NCI-H345 (cell line): ENCODE data around the gene TUBA4A.
"Not testable (repeated sequence)": the region's sequence is repeated elsewhere in the genome, so short reads cannot be mapped to it uniquely, and the experiment has no call there.

Experiments
- DNase-seq: peaks from one replicate; lab custom pipeline; 2025; lab: John Stamatoyannopoulos, UW

TUBA4A gene

GRCh38 chr2:219210196-219210885 is 43.4 kb downstream of the TUBA4A start:
- DNase-seq, result no peak

- DNase-seq, result no peak
Measured at GRCh38 chr2:219209236-219210195, 44.2 kb downstream of the TUBA4A start.

- DNase-seq, result no peak
Measured at GRCh38 chr2:219207884-219208740, 45.6 kb downstream of the TUBA4A start.

GRCh38 chr2:219207134-219207883 is 46.4 kb downstream of the TUBA4A start:
- DNase-seq, result no peak

GRCh38 chr2:219206328-219207133 is 47.2 kb downstream of the TUBA4A start, which contains the start of gene ZFAND2B:
Gene ZFAND2B, plus strand, starts transcription at chr2:219206782. Its CDS starts 206 bp downstream, at chr2:219206988.
- peak; percentile 95 for DNase-seq

GRCh38 chr2:219205981-219206327 is 47.8 kb downstream of the TUBA4A start:
- no peak for DNase-seq

- DNase-seq, result no peak
Measured at GRCh38 chr2:219205165-219205538, 48.6 kb downstream of the TUBA4A start.

GRCh38 chr2:219204425-219205164 is 49.1 kb downstream of the TUBA4A start:
- DNase-seq, result no peak

GRCh38 chr2:219201331-219201730 is 52.4 kb downstream of the TUBA4A start:
- not testable (repeated sequence) for DNase-seq

GRCh38 chr2:219200502-219201326 is 53.0 kb downstream of the TUBA4A start:
- not testable (repeated sequence) for DNase-seq
